ENCODE measurements around the gene SLX4.

DNA sequence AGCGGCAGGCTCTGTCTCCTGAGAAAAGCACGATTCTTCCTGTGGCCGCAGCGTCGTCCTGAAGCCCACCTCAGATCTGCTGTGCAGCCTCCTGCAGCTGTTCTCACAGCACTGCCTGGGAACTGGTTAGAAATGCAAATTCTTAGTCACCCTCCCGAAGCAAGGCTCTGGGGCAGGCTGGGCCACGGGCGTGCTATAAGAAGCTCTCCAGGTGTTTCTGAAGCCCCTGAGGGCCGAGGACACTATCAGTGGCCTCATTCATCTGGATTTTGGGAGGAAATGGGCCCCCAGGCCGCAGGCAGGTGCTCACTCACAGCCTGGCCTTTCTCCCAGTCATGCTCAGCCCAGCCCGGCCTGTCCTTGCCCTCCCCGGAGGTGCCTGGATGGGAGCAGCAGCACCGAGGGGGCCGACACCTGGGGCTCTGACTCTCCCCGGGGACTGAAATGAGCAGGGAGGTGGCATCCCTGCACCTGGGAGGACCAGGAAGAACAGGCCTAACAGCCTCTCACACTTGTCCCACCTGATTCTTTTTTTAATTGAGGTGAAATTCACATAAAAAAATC is 23.8 kb downstream of the SLX4 start:
- no peak for TF ChIP-seq POLR2AphosphoS5 (IDR thresholded peaks at IDR 0.05; ENCODE audit: low read depth, low read length)
- TF ChIP-seq POLR2A (IDR thresholded peaks at IDR 0.05; ENCODE audit: low read depth, low read length), result no peak
- TF ChIP-seq TAF1 (IDR thresholded peaks at IDR 0.05; ENCODE audit: low read depth, low read length), result no peak
- TF ChIP-seq PAX5 (IDR thresholded peaks at IDR 0.05; ENCODE audit: insufficient read depth, low read length, severe bottlenecking), result no peak
- TF ChIP-seq SPI1 (IDR thresholded peaks at IDR 0.05; ENCODE audit: low read depth, low read length), result no peak
- 0 out of 2 replicates have a peak, but pooled peaks have one; percentile 28 for TF ChIP-seq POU2F2 (IDR thresholded peaks at IDR 0.05; ENCODE audit: low read depth, low read length)
